Anterior cingulate cortex (tissue), 58 donors: Measurements from ENCODE around the gene HECW1.
A peak's percentile ranks its signal among the peaks of the same experiment; 100 is the strongest.

ENCODE experiments used
- DNase-seq, 58 donors: peaks; one replicate each; lab custom pipeline; 2025; lab: John Stamatoyannopoulos, UW

Gene HECW1

GRCh38 chr7:43111630-43112458 is 603 bp upstream of the HECW1 start:
- DNase-seq = peak in 2 of 58 donors; percentile 39 to 69

DNA sequence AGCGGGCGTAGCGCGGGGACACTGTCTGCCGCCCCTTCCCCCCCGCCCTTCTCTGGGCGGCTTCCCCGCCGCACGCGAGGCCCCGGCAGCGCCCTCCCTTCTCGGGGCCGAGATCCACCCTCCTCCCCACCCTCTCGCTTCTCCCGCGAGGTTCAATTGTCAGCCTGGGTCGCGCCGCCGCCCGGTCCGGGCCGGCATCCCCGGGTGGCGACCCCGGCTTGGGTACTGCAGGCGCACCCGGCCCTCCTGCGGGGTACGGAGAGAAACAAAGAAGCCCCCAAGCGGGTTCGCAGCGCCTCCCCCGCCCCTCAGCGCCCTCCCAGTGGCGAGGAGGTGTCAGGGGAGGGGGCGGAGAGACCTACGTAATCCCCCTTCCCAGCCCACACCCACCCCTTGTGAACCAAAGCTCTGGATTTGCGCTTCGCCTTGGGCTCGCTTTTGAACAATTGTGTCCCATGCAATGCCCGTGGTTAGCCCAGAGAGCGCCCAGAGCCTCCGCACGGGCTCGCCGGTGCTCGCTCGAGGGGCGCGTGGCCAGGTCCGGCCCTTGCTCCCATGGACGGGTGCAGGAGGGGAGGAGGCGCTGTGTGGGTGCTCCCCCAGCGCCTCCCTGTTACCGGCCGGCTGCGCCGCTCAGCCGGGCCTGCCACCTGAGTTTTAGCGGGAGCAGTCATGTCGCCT is 634 bp downstream of the HECW1 start:
- DNase-seq = peak in 28 of 58 donors; percentile 20 to 81 (median 46)

GRCh38 chr7:43113622-43114457 is 1.4 kb downstream of the HECW1 start:
- DNase-seq = peak in 39 of 58 donors; percentile 11 to 82 (median 45)

- DNase-seq = no peak
Measured at GRCh38 chr7:43114458-43114780, 2.0 kb downstream of the HECW1 start.

DNA sequence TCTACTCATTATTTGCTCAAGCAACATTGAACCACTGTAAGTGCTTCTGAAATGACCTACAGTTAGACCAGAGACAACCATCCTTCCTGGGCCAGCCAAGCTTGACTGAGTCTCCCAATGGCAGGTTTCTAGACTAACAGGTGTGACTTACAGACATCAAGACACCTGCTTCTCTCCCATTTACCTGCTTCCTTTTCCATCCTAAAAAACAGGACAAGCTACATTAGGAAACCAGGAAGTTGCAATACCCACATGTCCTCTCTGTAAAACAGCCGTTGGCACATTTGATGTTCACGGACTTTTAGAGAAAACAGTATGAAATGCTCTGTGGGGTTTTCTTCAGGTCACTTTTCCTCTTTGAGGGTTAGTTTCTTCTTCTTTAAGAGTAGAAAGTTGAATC is 4.0 kb downstream of the HECW1 start:
- no peak for DNase-seq

DNA sequence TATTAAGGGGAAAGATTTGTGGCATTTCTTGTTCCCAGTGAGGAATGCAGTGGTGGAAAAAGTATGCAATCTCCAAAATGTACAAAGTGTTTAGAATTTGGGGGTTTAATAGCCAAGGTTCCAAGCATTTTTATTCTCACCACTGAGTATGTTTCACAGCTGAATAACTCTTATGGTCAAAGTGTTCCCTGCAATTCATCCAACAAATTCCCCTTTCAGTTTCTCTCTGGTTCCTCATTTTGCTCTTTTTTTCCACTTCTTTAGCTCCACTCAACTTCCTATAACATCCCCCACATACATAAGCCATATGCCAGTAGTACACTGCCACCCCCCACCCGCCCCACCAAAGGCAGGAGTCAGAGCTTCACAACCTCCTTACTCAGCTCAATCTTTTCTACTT is 4.6 kb downstream of the HECW1 start:
- DNase-seq = no peak

DNA sequence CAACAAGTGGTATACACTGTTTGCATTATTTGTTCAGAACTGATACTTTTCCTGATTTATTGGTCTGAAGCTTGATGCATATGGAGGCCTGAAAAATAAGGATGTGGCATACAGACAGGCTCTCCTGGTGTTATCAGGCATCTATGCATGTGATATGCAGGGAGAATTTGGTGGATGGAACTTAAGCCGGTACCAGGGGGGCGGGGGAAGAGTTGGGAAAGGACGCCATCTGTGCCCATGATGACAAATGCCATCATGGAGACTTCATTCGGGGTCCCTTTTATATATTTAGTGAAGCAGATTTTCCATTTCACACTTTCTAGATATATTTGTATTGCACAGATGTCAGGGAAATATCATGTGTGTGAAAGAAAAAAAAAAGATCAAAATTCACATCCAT is 5.4 kb downstream of the HECW1 start:
- peak in 7 of 58 donors; percentile 6 to 39 (median 10) for DNase-seq

DNA sequence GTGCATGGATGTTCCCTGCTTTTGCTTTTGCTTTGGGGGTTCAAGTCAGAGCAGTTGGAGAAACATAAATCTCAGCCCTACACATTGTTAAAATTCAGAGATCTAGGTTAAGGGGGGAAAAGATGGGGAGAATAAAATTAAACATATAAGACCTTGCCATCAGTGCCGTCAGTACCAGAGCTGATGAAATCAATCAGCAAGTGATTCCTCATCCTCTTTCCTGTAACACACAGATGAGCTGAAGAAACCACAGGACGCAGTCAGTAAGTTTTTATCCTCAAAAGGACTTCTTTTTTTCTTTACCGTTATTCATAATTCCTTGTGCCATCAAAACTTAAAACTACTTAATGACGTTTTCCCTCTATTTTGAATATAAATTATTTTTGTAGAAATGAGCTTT is 5.9 kb downstream of the HECW1 start:
- DNase-seq = no peak

DNA sequence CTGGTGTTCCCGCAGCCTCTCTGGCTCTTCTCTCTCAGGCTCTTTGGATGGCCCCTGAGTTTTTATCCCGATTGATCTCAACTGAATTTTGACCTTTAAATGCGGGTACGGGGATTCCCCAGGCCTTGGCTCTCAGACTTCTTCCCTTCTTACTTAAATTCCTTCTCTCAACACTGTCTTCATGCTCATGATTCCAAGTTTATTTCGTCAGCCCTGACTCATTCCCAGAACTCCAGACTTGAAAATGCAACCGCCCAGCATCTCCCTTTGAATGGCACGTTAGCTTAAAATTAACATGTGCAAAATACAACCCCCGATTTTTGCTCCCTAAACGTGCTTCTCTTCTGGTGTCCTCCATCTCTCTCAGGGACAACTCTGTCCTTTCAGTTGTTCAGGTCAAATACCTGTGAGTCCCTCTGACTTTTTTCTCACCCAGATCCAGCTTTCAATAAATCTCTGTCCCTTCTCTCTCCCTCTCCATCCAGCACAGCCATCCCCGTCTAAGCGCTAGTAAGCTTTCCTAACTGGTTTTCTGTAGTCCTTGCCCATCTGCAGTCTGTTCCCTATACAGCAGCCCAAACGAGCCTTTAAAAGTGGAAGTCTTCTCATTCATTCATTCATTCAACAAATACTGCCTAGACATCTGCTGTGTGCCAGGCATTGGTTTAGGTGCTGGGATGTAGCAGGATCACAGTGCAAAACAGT is 7.1 kb downstream of the HECW1 start:
- no peak for DNase-seq

GRCh38 chr7:43121973-43122372 is 9.5 kb downstream of the HECW1 start:
- DNase-seq = no peak

- DNase-seq = no peak
Measured at GRCh38 chr7:43123457-43123856, 11.0 kb downstream of the HECW1 start.

DNA sequence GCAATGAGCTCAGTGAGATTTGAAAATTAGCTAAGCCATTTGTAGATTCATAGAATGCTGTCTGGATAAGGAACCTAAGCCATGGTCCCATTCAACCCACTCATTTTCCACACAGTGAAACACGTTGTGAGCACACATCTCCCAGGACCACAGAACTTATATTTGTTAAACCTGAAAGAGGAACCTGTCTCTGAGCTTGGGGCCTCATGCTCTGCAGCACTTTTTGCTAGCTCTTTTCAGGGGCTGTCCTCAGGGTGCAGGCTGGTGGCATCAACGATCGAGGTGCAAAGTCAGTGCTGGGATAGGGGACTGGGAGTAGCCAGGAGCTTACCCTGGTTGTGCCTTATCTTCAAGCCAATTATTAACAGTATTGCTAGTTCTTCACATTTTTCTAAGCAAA is 11.9 kb downstream of the HECW1 start:
- DNase-seq = no peak

DNA sequence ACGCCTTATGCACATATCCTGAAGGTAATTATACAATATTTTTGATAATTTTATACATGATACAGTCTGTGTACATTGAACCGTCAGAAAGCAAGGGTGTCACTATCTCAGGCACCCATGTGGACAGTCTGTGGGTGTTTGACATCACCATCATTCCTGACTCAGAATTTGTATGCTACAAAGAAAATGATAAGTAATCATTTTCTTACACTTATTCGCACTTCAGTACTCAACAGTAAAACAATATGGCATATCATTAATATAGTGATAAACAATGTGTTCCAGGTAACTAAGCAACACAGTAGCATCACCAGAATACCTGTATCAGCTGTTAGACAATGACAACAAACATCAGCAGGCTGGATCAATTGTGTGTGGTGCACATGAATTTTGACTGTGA is 17.9 kb downstream of the HECW1 start:
- no peak for DNase-seq

GRCh38 chr7:43135129-43135528 is 22.7 kb downstream of the HECW1 start:
- no peak for DNase-seq

DNA sequence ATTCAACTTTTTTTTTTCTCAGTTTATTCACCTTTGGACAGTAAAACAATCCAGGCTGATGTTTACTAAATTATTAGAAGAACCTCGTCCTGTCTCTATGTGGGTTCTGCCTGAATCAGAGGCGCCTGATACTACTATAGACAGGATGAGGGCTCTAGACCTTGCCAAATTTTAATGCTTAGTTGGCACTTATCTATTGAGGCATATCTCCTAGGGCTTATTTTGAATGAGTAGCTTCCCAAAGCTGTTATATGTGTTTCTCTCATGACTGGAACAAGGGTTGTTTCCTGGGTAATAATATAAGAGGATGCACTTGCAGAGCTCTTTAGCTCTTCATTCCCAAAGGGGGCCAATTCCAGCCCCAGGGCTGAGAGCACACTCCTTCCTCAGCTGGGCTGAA is 23.6 kb downstream of the HECW1 start:
- DNase-seq = no peak

GRCh38 chr7:43137121-43137744 is 24.8 kb downstream of the HECW1 start:
- peak in 1 of 58 donors; percentile 6 for DNase-seq

- DNase-seq = no peak
Measured at GRCh38 chr7:43137811-43138210, 25.4 kb downstream of the HECW1 start.

- no peak for DNase-seq
Measured at GRCh38 chr7:43138710-43139109, 26.3 kb downstream of the HECW1 start.

GRCh38 chr7:43139137-43139536 is 26.7 kb downstream of the HECW1 start:
- DNase-seq = no peak

GRCh38 chr7:43140186-43140585 is 27.7 kb downstream of the HECW1 start:
- DNase-seq = no peak
